ENCODE results near the gene CBX3. TPM values are rescaled to one million over a fixed set of nuclear protein-coding genes. Genes with fewer than 3 reads are reported as not detected.

The CBX3 gene
- total and polyA plus RNA-seq, 2 of the 8 experiments (the other 6 are each of a cell fraction or from before 2014, with no cell fraction given), result 71.3 to 258 TPM

DNA sequence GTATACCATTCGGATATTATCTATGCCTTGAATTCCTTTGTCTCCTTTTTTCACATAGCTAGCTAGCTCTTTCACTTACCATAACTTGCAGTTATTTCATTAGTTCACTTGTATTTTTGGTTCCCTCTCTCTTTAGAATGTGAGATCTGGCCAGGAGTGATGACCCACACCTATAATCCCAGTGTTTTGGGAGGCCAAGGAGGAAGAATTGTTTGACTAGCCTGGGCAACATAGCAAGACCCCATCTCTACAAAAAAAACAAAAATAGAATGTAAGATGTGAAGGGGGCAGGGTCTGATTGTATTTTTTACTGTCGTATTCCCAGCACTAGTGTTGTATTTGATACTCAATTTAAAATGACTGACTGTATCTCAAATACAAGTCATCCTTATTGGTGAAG, 29.9 kb upstream of the CBX3 start:
- Histone ChIP-seq H4K20me1 (replicated peaks in 1 of 2; ENCODE audit: control insufficient read depth in 1 of 2, insufficient read depth in 2 of 2, low read length in 2 of 2) (peaks cover 7 to 13% of the 10 kb centered on the region in 2 experiments), H2BK120ac (replicated peaks; ENCODE audit: low read depth, low read length) (no peak overlapping the region), H3K9me3 (ENCODE audit: insufficient read depth in 2 of 2, low read depth in 1 of 2, low read length in 1 of 2) (peaks cover 0 to 10% of the 10 kb centered on the region in 2 experiments; a peak in 2 of 4 replicates), H3K79me2 (ENCODE audit: control insufficient read depth in 1 of 2, insufficient read depth in 2 of 2, low read length in 2 of 2) (peaks cover 14 to 86% of the 10 kb centered on the region in 2 experiments), H2BK20ac (ENCODE audit: low read length) (no peak overlapping the region), H4K91ac (replicated peaks; ENCODE audit: insufficient read length, low read length) (no peak overlapping the region), H3K4ac (replicated peaks; ENCODE audit: insufficient read length, low read depth, low read length) (no peak overlapping the region), H2AFZ (ENCODE audit: low read length) (no peak overlapping the region), H2BK15ac (ENCODE audit: low read length) (no peak overlapping the region), H3K23me2 (ENCODE audit: low read depth, low read length) (no peaks in the 10 kb centered on the region), H3K56ac (replicated peaks; ENCODE audit: insufficient read length, low read depth, low read length) (no peak overlapping the region), H3K23ac (ENCODE audit: insufficient read length) (no peak overlapping the region), H3K9ac (replicated peaks in 1 of 4; ENCODE audit: extremely low read depth in 1 of 4, low read depth in 3 of 4, low read length in 3 of 4) (no peak overlapping the region), H2BK5ac (ENCODE audit: low read depth, low read length) (no peak overlapping the region), H2AK5ac (ENCODE audit: low read depth, low read length) (no peak overlapping the region), H3K18ac (ENCODE audit: extremely low read depth, low read length) (no peak overlapping the region), H3K27ac (ENCODE audit: low read depth, low read length) (no peak overlapping the region), H4K8ac (ENCODE audit: extremely low read depth, insufficient read depth, low read length) (no peak overlapping the region), H2BK12ac (ENCODE audit: low read depth, low read length) (no peak overlapping the region), H4K5ac (ENCODE audit: insufficient read length, low read depth, low read length) (no peak overlapping the region), H3K4me2 (ENCODE audit: insufficient read depth in 1 of 2, low read depth in 2 of 2, low read length in 2 of 2) (no peak overlapping the region), H3K36me3 (ENCODE audit: control insufficient read depth in 2 of 4, insufficient read depth in 4 of 4, low read length in 3 of 4) (peaks cover 0 to 15% (median under 1%) of the 10 kb centered on the region in 4 experiments; a peak in 2 of 8 replicates), H3K4me1 (replicated peaks in 1 of 4; ENCODE audit: control insufficient read depth in 3 of 4, insufficient read depth in 4 of 4, low read length in 3 of 4) (peaks cover under 1 to 8% (median 4%) of the 10 kb centered on the region in 4 experiments; a peak in 5 of 7 replicates), H3K79me1 (ENCODE audit: low read depth, low read length) (peaks cover 10% of the 10 kb centered on the region), H3K27me3 (replicated peaks in 1 of 4; ENCODE audit: control insufficient read depth in 3 of 4, extremely low read depth in 1 of 4, insufficient read depth in 3 of 4, low read length in 3 of 4) (no peaks in the 10 kb centered on the region), H3K14ac (ENCODE audit: insufficient read length) (no peak overlapping the region), H3K4me3 (ENCODE audit: extremely low read depth in 1 of 4, insufficient read depth in 2 of 4, low read depth in 3 of 4, low read length in 4 of 4) (no peak overlapping the region)
- CTCF ChIA-PET (ENCODE audit: partially characterized antibody), result interaction anchor here (1.2 to 1.4 kb wide), 4 partner anchors 13 to 80 kb away, joined by 3 to 4 read pairs (median 3); no protein-coding TSS in a partner anchor
- WGBS, 2 experiments (ENCODE audit: extremely low coverage in 1 of 2, insufficient coverage in 1 of 2, insufficient read length in 1 of 2, insufficient replicate concordance in 2 of 2, low coverage in 1 of 2, low lambda C conversion rate in 2 of 2, missing lambda C conversion rate in 1 of 2), result 93% methylated on average over 2 of the region's 2 CpGs; no CpG with 5 or more reads in 1 of the 2 experiments
- POLR2A ChIA-PET (ENCODE audit: partially characterized antibody), result interaction anchor here (0.6 to 3.2 kb wide), 5 partner anchors 9 to 29 kb away, joined by 3 to 16 read pairs (median 7); partner anchors contain the start of gene HNRNPA2B1
- DNase-seq (ENCODE audit: low read depth in 1 of 2, low spot score in 2 of 2) (no peak), FAIRE-seq (no peak)
- TF ChIP-seq CEBPB (IDR thresholded peaks at IDR 0.05; ENCODE audit: low read depth, low read length), result no peak
- no peak for TF ChIP-seq RBBP5 (IDR thresholded peaks at IDR 0.05; ENCODE audit: borderline replicate concordance, low read depth, low read length)
- no peak for TF ChIP-seq TAF7 (optimal IDR thresholded peaks at IDR 0.05; ENCODE audit: borderline replicate concordance, low read depth, low read length)
- no peak for TF ChIP-seq SRF (IDR thresholded peaks at IDR 0.05; ENCODE audit: low read depth, low read length)
- no peak for TF ChIP-seq PHF8 (conservative IDR thresholded peaks at IDR 0.05; ENCODE audit: low read depth, low read length)
- no peak for TF ChIP-seq SP1 (IDR thresholded peaks at IDR 0.05; ENCODE audit: low read depth, low read length)
- no peak for TF ChIP-seq CHD1 (IDR thresholded peaks at IDR 0.05; ENCODE audit: low read depth, low read length)
- no peak for TF ChIP-seq E2F6 (IDR thresholded peaks at IDR 0.05)
- TF ChIP-seq HDAC2 (IDR thresholded peaks at IDR 0.05; ENCODE audit: borderline replicate concordance in 1 of 2, low read depth in 2 of 2, low read length in 2 of 2), result no peak
- no peak for TF ChIP-seq MAX (IDR thresholded peaks at IDR 0.05)
- no peak for TF ChIP-seq SIRT6 (IDR thresholded peaks at IDR 0.05; ENCODE audit: low read length)

All from H1 (cell line).